Fibroblast of the aortic adventitia (primary cell): Measurements from ENCODE around the gene TRPM1. TPM values are rescaled to one million over a fixed set of nuclear protein-coding genes. Genes with fewer than 3 reads are reported as not detected.
A peak's percentile ranks its signal among the peaks of the same experiment; 100 is the strongest.

ENCODE experiments used
- DNase-seq: peaks from one replicate; pipeline ENCODE4 v3.0.0-alpha.2; 2010; ENCODE audit warnings: low read depth
- H3K4me3 ChIP-seq: 2 replicates; pipeline ENCODE4 v1.5.1; 2011; ENCODE audit warnings: low read depth, mild to moderate bottlenecking, control low read depth, low read length, moderate library complexity
- CTCF ChIP-seq: IDR thresholded peaks from 2 replicates; pipeline ENCODE4 v1.5.1; 2011; ENCODE audit warnings: mild to moderate bottlenecking, low read length, control low read depth, inconsistent platforms; ENCODE audit not compliant: insufficient read depth
- small RNA-seq: library from RNA; depleted of rRNA; stranded (forward); fragments of <200 nt; gene quantifications from one replicate; pipeline ENCODE3, GENCODE V24; 2012
- total RNA-seq: library from RNA; depleted of rRNA; stranded (reverse); fragments of >200 nt; gene quantifications from 2 replicates; pipeline ENCODE4 v1.2.3, GENCODE V29; 2012; ENCODE audit warnings: low replicate concordance

TRPM1 gene
- total RNA-seq, 1 donor: not detected

- H3K4me3 ChIP-seq: no peak overlapping the region
- TF ChIP-seq CTCF: no peak
- no peak for DNase-seq
These were observed 139.4 kb downstream of the TRPM1 start for GRCh38 chr15:30962079-30962478.

GRCh38 chr15:30958219-30958618 is 143.3 kb downstream of the TRPM1 start:
- TF ChIP-seq CTCF: no peak
- H3K4me3 ChIP-seq: no peak overlapping the region
- no peak for DNase-seq

GRCh38 chr15:30956216-30957124 is 145.1 kb downstream of the TRPM1 start:
- peak; percentile 47 for DNase-seq
- no peak for TF ChIP-seq CTCF
- no peak overlapping the region for H3K4me3 ChIP-seq

GRCh38 chr15:30954674-30955073 is 146.9 kb downstream of the TRPM1 start:
- DNase-seq: peak; percentile 22
- H3K4me3 ChIP-seq: no peak overlapping the region
- no peak for TF ChIP-seq CTCF

GRCh38 chr15:30953731-30954378 is 147.7 kb downstream of the TRPM1 start:
- H3K4me3 ChIP-seq: no peak overlapping the region
- DNase-seq: peak; percentile 78
- TF ChIP-seq CTCF: no peak

GRCh38 chr15:30953183-30953582 is 148.3 kb downstream of the TRPM1 start:
- no peak for DNase-seq
- TF ChIP-seq CTCF: no peak
- H3K4me3 ChIP-seq: no peak overlapping the region

Small RNA genes lying within 50 kb of the gene (small RNA-seq; reads per million reads assigned to genes)
- gene MIR211 (not detected), gene RNU6-466P (not detected)

Other genes with a start within 250 kb of the TRPM1 start
- 12.3 and 17.8 TPM in 2 replicates for gene FAN1, start 197.8 kb downstream of the TRPM1 start, total RNA-seq
- gene MTMR10, start 110.1 kb downstream of the TRPM1 start, total RNA-seq: 16.2 and 21.3 TPM in 2 replicates
- 17.4 and 40.4 TPM in 2 replicates for gene KLF13, start 225.1 kb upstream of the TRPM1 start, total RNA-seq